ENCODE results near the gene SDR42E2.

DNA sequence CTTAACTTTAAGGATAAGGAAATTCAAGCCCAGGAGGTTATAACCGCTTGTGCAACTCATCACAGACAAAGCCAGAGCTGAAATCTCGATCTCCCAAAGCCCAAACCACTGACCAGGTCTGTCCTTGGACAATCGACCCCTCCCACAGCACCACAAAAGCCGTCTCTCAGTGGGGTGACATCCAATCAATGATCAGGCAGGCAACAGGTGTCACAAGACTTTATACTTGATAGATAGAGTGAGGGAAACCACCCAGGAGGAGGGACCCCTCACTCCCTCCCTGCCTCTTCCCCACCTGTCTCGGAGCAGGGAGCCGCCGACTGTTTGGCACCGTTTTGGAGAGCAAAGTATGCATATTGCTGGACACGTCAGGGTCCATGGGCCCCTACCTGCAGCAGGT is 14.5 kb upstream of the SDR42E2 start:
- TF ChIP-seq, protein P1, sequence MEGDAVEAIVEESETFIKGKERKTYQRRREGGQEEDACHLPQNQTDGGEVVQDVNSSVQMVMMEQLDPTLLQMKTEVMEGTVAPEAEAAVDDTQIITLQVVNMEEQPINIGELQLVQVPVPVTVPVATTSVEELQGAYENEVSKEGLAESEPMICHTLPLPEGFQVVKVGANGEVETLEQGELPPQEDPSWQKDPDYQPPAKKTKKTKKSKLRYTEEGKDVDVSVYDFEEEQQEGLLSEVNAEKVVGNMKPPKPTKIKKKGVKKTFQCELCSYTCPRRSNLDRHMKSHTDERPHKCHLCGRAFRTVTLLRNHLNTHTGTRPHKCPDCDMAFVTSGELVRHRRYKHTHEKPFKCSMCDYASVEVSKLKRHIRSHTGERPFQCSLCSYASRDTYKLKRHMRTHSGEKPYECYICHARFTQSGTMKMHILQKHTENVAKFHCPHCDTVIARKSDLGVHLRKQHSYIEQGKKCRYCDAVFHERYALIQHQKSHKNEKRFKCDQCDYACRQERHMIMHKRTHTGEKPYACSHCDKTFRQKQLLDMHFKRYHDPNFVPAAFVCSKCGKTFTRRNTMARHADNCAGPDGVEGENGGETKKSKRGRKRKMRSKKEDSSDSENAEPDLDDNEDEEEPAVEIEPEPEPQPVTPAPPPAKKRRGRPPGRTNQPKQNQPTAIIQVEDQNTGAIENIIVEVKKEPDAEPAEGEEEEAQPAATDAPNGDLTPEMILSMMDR (conservative IDR thresholded peaks at IDR 0.05; ENCODE audit: low read length) = no peak
- TF ChIP-seq EZH2phosphoT487 (IDR thresholded peaks at IDR 0.05; ENCODE audit: borderline replicate concordance, low read depth, low read length) = no peak
